ENCODE results near the gene ZNF469. TPM values are rescaled to one million over a fixed set of nuclear protein-coding genes. Genes with fewer than 3 reads are reported as not detected.
"Not testable (repeated sequence)": the region's sequence is repeated elsewhere in the genome, so short reads cannot be mapped to it uniquely, and the experiment has no call there.

The ZNF469 gene
- total RNA-seq, 2 experiments from 2014 or later, result 0.24 to 0.31 TPM

DNA sequence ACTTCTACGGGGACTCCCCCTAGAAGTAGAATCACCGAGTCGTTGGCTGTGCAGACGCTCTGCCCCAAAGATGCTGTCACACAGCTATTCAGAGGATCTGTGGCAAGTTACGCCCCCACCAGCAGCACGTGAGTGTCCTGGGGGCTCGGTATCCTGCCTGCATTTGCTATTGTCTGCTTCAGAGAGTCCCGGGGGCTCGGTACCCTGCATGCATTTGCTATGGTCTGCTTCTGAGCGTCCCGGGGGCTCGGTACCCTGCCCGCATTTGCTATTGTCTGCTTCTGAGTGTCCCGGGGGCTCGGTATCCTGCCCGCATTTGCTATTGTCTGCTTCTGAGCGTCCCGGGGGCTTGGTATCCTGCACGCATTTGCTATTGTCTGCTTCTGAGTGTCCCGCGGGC is 23.8 kb upstream of the ZNF469 start:
- CTCF ChIA-PET, result no interaction called here
- Mint-ChIP-seq H3K9me3 (peaks cover 21% of the 10 kb centered on the region), H3K27me3 (peaks cover 20% of the 10 kb centered on the region), H3K27ac (no peak overlapping the region), H3K4me1 (ENCODE audit: low read depth) (no peaks in the 10 kb centered on the region), H3K36me3 (peaks cover 3% of the 10 kb centered on the region), H3K4me3 (no peak overlapping the region)
- no peak for DNase-seq
- intact Hi-C loops (cut with micrococcal nuclease), result no loop called here
- POLR2A ChIA-PET, result no interaction called here

- POLR2A ChIA-PET; H3K4me1 Mint-ChIP-seq (ENCODE audit: low read depth); CTCF ChIA-PET; DNase-seq; H3K4me3 Mint-ChIP-seq; intact Hi-C loops (cut with micrococcal nuclease); H3K27ac Mint-ChIP-seq; H3K36me3 Mint-ChIP-seq: not testable (repeated sequence)
- Mint-ChIP-seq H3K27me3 (peaks cover 24% of the 10 kb centered on the region), H3K9me3 (peaks cover 21% of the 10 kb centered on the region)
Observed at GRCh38 chr16:88360401-88360800, 22.4 kb upstream of the ZNF469 start.

- POLR2A ChIA-PET, result interaction anchor here (0.6 kb wide), 1 partner anchor 630 kb away, joined by 4 read pairs; no protein-coding TSS in a partner anchor
- no peak for DNase-seq
- H3K27me3 Mint-ChIP-seq, result peaks cover 24% of the 10 kb centered on the region
- H3K9me3 Mint-ChIP-seq, result peaks cover 21% of the 10 kb centered on the region
- CTCF ChIA-PET, result no interaction called here
- no peak overlapping the region for H3K4me3 Mint-ChIP-seq
- peaks cover 3% of the 10 kb centered on the region for H3K36me3 Mint-ChIP-seq
- no peaks in the 10 kb centered on the region for H3K4me1 Mint-ChIP-seq (ENCODE audit: low read depth)
- intact Hi-C loops (cut with micrococcal nuclease), result no loop called here
- no peak overlapping the region for H3K27ac Mint-ChIP-seq
Observed at GRCh38 chr16:88360999-88361398, 21.8 kb upstream of the ZNF469 start.

GRCh38 chr16:88361775-88362174 is 21.0 kb upstream of the ZNF469 start:
- Mint-ChIP-seq H3K27me3 (peaks cover 22% of the 10 kb centered on the region), H3K9me3 (peaks cover 21% of the 10 kb centered on the region), H3K4me1 (ENCODE audit: low read depth) (no peaks in the 10 kb centered on the region), H3K4me3 (no peak overlapping the region), H3K27ac (no peak overlapping the region), H3K36me3 (peaks cover 3% of the 10 kb centered on the region)
- intact Hi-C loops (cut with micrococcal nuclease), result no loop called here
- no peak for DNase-seq
- ChIA-PET CTCF (no interaction called here), POLR2A (no interaction called here)

DNA sequence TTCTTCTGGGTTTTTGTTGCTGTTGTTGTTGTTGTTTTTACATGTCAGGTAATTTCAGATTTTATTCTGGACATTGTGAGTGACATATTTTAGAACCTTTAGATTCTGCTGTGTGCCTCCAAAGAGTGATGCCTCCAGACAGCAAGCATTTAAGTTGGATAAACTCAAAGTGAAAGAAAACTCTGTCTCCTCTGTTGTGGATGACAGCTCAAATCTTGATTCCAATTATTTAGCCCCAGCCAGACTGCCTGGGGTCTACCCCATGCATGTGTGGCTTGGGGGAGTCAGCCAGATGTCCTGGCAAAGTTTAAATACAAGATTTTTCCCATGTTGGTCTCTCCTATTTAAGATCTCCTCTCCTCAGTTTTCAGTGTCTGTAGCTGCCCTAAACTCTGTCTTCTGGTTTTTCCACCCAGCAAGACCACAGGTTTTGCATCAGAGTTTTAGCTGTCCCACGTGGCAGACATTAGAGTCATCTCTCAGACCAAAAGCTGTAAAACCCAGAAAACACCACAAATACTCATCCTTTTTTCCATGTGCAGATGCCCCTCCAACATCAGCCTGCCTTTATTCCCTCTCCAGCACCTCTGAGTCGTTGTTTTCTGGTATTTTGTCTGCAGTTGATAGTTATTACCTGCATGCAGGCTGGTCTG is 19.4 kb upstream of the ZNF469 start:
- POLR2A ChIA-PET, result no interaction called here
- Mint-ChIP-seq H3K4me1 (ENCODE audit: low read depth) (no peaks in the 10 kb centered on the region), H3K27me3 (peaks cover 22% of the 10 kb centered on the region), H3K4me3 (no peak overlapping the region), H3K9me3 (peaks cover 21% of the 10 kb centered on the region), H3K27ac (no peak overlapping the region), H3K36me3 (peaks cover 3% of the 10 kb centered on the region)
- no peak for DNase-seq
- CTCF ChIA-PET, result no interaction called here
- intact Hi-C loops (cut with micrococcal nuclease), result no loop called here

GRCh38 chr16:88365244-88365865 is 17.4 kb upstream of the ZNF469 start:
- DNase-seq, result no peak
- Mint-ChIP-seq H3K4me1 (ENCODE audit: low read depth) (no peaks in the 10 kb centered on the region), H3K9me3 (peaks cover 21% of the 10 kb centered on the region), H3K27me3 (peaks cover 22% of the 10 kb centered on the region), H3K27ac (no peak overlapping the region), H3K36me3 (peaks cover 3% of the 10 kb centered on the region), H3K4me3 (no peak overlapping the region)
- CTCF ChIA-PET, result no interaction called here
- intact Hi-C loops (cut with micrococcal nuclease), result no loop called here
- POLR2A ChIA-PET, result no interaction called here

DNA sequence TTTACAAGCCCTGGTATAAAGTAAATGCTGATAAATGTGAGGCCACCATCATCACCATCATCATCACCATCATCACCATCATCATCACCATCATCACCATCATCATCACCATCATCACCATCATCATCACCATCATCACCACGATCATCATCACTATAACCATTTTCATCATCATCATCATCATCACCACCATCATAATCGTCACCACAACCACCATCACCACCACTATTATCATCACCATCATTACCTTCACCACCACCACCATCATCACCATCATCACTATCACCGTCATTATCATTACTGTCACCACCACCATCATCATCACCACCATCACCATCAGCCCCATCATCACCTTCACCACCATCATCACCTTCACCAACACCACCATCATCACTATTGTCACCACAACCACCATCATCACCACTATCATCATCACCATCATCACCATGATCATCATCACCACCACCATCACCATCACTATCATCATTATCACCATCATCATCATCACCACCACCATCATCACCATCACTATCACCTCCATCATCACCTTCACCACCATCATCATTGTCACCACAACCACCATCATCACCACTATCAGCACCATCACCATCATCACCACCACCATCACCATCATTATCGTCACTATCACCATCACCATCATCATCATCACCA is 16.6 kb upstream of the ZNF469 start:
- H3K27ac Mint-ChIP-seq, result no peak overlapping the region
- H3K4me1 Mint-ChIP-seq (ENCODE audit: low read depth), result no peaks in the 10 kb centered on the region
- peaks cover 21% of the 10 kb centered on the region for H3K9me3 Mint-ChIP-seq
- ChIA-PET POLR2A (no interaction called here), CTCF (no interaction called here)
- no peak for DNase-seq
- peaks cover 22% of the 10 kb centered on the region for H3K27me3 Mint-ChIP-seq
- no peak overlapping the region for H3K4me3 Mint-ChIP-seq
- intact Hi-C loops (cut with micrococcal nuclease), result no loop called here
- H3K36me3 Mint-ChIP-seq, result peaks cover 3% of the 10 kb centered on the region

DNA sequence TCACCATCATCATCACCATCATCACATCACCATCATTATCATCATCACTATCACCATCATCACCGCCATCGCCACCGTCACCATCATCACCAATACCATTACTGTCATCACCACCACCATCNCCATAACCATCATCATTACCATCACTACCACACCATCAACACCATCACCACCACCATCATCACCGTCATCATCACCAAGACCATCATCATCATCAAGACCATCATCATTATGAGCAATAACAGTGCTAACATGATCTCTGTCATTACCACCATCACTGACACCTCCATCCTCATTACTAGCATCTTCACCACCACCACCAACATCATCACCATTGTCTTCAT is 16.1 kb upstream of the ZNF469 start:
- Mint-ChIP-seq H3K4me3 (no peak overlapping the region), H3K27ac (no peak overlapping the region), H3K4me1 (ENCODE audit: low read depth) (no peaks in the 10 kb centered on the region), H3K9me3 (peaks cover 21% of the 10 kb centered on the region), H3K36me3 (peaks cover 3% of the 10 kb centered on the region), H3K27me3 (peaks cover 19% of the 10 kb centered on the region)
- POLR2A ChIA-PET, result no interaction called here
- CTCF ChIA-PET, result interaction anchor here (1.1 kb wide), 1 partner anchor 9 kb away, joined by 3 read pairs; no protein-coding TSS in a partner anchor
- DNase-seq, result no peak
- intact Hi-C loops (cut with micrococcal nuclease), result no loop called here

GRCh38 chr16:88367560-88367959 is 15.2 kb upstream of the ZNF469 start:
- ChIA-PET CTCF (interaction anchor here (1.1 kb wide), 1 partner anchor 10 kb away, joined by 3 read pairs; no protein-coding TSS in a partner anchor), POLR2A (interaction anchor here (0.6 kb wide), 1 partner anchor 116 kb away, joined by 3 read pairs; no protein-coding TSS in a partner anchor)
- H3K36me3 Mint-ChIP-seq, result peaks cover 3% of the 10 kb centered on the region
- no peak overlapping the region for H3K27ac Mint-ChIP-seq
- intact Hi-C loops (cut with micrococcal nuclease), result no loop called here
- H3K4me3 Mint-ChIP-seq, result no peak overlapping the region
- no peak for DNase-seq
- H3K4me1 Mint-ChIP-seq (ENCODE audit: low read depth), result no peaks in the 10 kb centered on the region
- H3K27me3 Mint-ChIP-seq, result peaks cover 13% of the 10 kb centered on the region
- H3K9me3 Mint-ChIP-seq, result peaks cover 12% of the 10 kb centered on the region

- DNase-seq, result no peak
- no peak overlapping the region for H3K27ac Mint-ChIP-seq
- H3K36me3 Mint-ChIP-seq, result peaks cover 3% of the 10 kb centered on the region
- peaks cover 10% of the 10 kb centered on the region for H3K27me3 Mint-ChIP-seq
- H3K4me1 Mint-ChIP-seq (ENCODE audit: low read depth), result no peaks in the 10 kb centered on the region
- no peak overlapping the region for H3K4me3 Mint-ChIP-seq
- POLR2A ChIA-PET, result interaction anchor here (0.6 kb wide), 1 partner anchor 117 kb away, joined by 3 read pairs; no protein-coding TSS in a partner anchor
- H3K9me3 Mint-ChIP-seq, result peaks cover 7% of the 10 kb centered on the region
- CTCF ChIA-PET, result no interaction called here
- intact Hi-C loops (cut with micrococcal nuclease), result no loop called here
Observed at GRCh38 chr16:88368036-88368435, 14.7 kb upstream of the ZNF469 start.

GRCh38 chr16:88368994-88369393 is 13.8 kb upstream of the ZNF469 start:
- Mint-ChIP-seq H3K27ac (no peak overlapping the region), H3K9me3 (no peaks in the 10 kb centered on the region), H3K27me3 (peaks cover 5% of the 10 kb centered on the region), H3K36me3 (no peaks in the 10 kb centered on the region), H3K4me3 (no peak overlapping the region), H3K4me1 (ENCODE audit: low read depth) (no peaks in the 10 kb centered on the region)
- DNase-seq, result no peak
- intact Hi-C loops (cut with micrococcal nuclease), result no loop called here
- POLR2A ChIA-PET, result no interaction called here
- CTCF ChIA-PET, result no interaction called here

GRCh38 chr16:88369447-88370008 is 13.2 kb upstream of the ZNF469 start:
- H3K4me3 Mint-ChIP-seq, result no peak overlapping the region
- no peaks in the 10 kb centered on the region for H3K4me1 Mint-ChIP-seq (ENCODE audit: low read depth)
- intact Hi-C loops (cut with micrococcal nuclease), result no loop called here
- ChIA-PET POLR2A (no interaction called here), CTCF (no interaction called here)
- H3K36me3 Mint-ChIP-seq, result no peaks in the 10 kb centered on the region
- H3K27me3 Mint-ChIP-seq, result peaks cover 4% of the 10 kb centered on the region
- H3K27ac Mint-ChIP-seq, result no peak overlapping the region
- H3K9me3 Mint-ChIP-seq, result no peaks in the 10 kb centered on the region
- no peak for DNase-seq

All from activated CD4-positive, alpha-beta memory T cell treated with anti-CD3 and anti-CD28 coated beads for 36 hours (primary cell).